MM.1S (cell line): ENCODE data around the gene ERBIN.
A peak's percentile ranks its signal among the peaks of the same experiment; 100 is the strongest.

Source experiments
- DNase-seq: peaks from one replicate; pipeline ENCODE4 v3.0.0-alpha.2; 2015
- H2AFZ ChIP-seq: fragments of 300-600 bp; sonication (generic); 2 replicates; pipeline ENCODE4 v1.6.0; 2016; ENCODE audit warnings: antibody characterized with exemption, low read length
- H3F3A ChIP-seq: fragments of 300-600 bp; sonication (generic); 2 replicates; pipeline ENCODE4 v1.6.1; 2016; ENCODE audit warnings: mild to moderate bottlenecking, antibody characterized with exemption, low read length, moderate library complexity, mixed read lengths; ENCODE audit not compliant: insufficient read depth
- H3K27ac ChIP-seq: fragments of 300-600 bp; sonication (generic); 2 replicates; pipeline ENCODE4 v1.5.1; 2016; ENCODE audit warnings: mild to moderate bottlenecking, low read length
- H3K27me3 ChIP-seq: fragments of 300-600 bp; sonication (generic); replicated peaks from 2 replicates; pipeline ENCODE4 v1.6.0; 2016; ENCODE audit warnings: low read length; ENCODE audit not compliant: insufficient read depth
- H3K36me3 ChIP-seq: fragments of 300-600 bp; sonication (generic); replicated peaks from 2 replicates; pipeline ENCODE4 v1.6.1; 2016; ENCODE audit warnings: mild to moderate bottlenecking, low read length, mixed read lengths; ENCODE audit not compliant: insufficient read depth
- H3K4me1 ChIP-seq: fragments of 300-600 bp; sonication (generic); 2 replicates; pipeline ENCODE4 v1.6.1; 2016; ENCODE audit warnings: low read length, mixed read lengths
- H3K4me2 ChIP-seq: fragments of 300-600 bp; sonication (generic); 2 replicates; pipeline ENCODE4 v1.6.0; 2016; ENCODE audit warnings: low read depth, low read length
- H3K4me3 ChIP-seq: fragments of 300-600 bp; sonication (generic); 2 replicates; pipeline ENCODE4 v1.5.1; 2016; ENCODE audit warnings: low read length, mixed read lengths
- H3K79me2 ChIP-seq: fragments of 300-600 bp; sonication (generic); 2 replicates; pipeline ENCODE4 v1.6.1; 2016; ENCODE audit warnings: mixed run types, low read length, mixed read lengths
- H3K9ac ChIP-seq: fragments of 300-600 bp; sonication (generic); 2 replicates; pipeline ENCODE4 v1.6.1; 2016; ENCODE audit warnings: low read length, mixed read lengths
- H3K9me2 ChIP-seq: fragments of 300-600 bp; sonication (generic); replicated peaks from 2 replicates; pipeline ENCODE4 v1.6.1; 2016; ENCODE audit warnings: mild to moderate bottlenecking, low read length, mixed read lengths; ENCODE audit not compliant: insufficient read depth
- H3K9me3 ChIP-seq: fragments of 300-600 bp; sonication (generic); replicated peaks from 2 replicates; pipeline ENCODE4 v1.6.1; 2016; ENCODE audit warnings: mild to moderate bottlenecking, low read length, mixed read lengths; ENCODE audit not compliant: insufficient read depth
- H4K20me1 ChIP-seq: fragments of 300-600 bp; sonication (generic); 2 replicates; pipeline ENCODE4 v1.6.1; 2016; ENCODE audit warnings: mild to moderate bottlenecking, low read length, moderate library complexity, mixed read lengths; ENCODE audit not compliant: insufficient read depth
- CTCF ChIP-seq: fragments of 300-600 bp; sonication (generic); IDR thresholded peaks from 2 replicates; pipeline ENCODE4 v1.5.1; 2016; ENCODE audit warnings: antibody characterized with exemption, low read length, mixed read lengths
- EZH2 ChIP-seq: fragments of 300-600 bp; sonication (generic); optimal IDR thresholded peaks from 2 replicates; pipeline ENCODE3; 2017; ENCODE audit warnings: low read depth, mild to moderate bottlenecking, antibody characterized with exemption, low read length, mixed read lengths
- EZH2phosphoT487 ChIP-seq: fragments of 300-600 bp; sonication (generic); IDR thresholded peaks from 2 replicates; pipeline ENCODE4 v1.6.1; 2018; ENCODE audit warnings: antibody characterized with exemption, low read length

ERBIN gene

GRCh38 chr5:65961633-65962032, 35.3 kb downstream of the ERBIN start:
- peaks cover 86% of the 10 kb centered on the region for H3K79me2 ChIP-seq
- no peak overlapping the region for H3K4me2 ChIP-seq
- peaks cover 19% of the 10 kb centered on the region for H4K20me1 ChIP-seq
- H3K27me3 ChIP-seq: no peaks in the 10 kb centered on the region
- no peaks in the 10 kb centered on the region for H3K4me1 ChIP-seq
- no peak overlapping the region for H3K4me3 ChIP-seq
- peaks cover 5% of the 10 kb centered on the region; the same call in 1 of the 2 replicates for H3K36me3 ChIP-seq
- TF ChIP-seq EZH2phosphoT487 (no peak), CTCF (no peak), EZH2 (no peak)
- no peak overlapping the region for H3K27ac ChIP-seq
- no peak for DNase-seq
- H3F3A ChIP-seq: no peaks in the 10 kb centered on the region
- no peak overlapping the region for H3K9ac ChIP-seq
- H2AFZ ChIP-seq: no peak overlapping the region
- H3K9me2 ChIP-seq: no peaks in the 10 kb centered on the region
- no peaks in the 10 kb centered on the region for H3K9me3 ChIP-seq

GRCh38 chr5:65967288-65968066, 41.1 kb downstream of the ERBIN start:
- Histone ChIP-seq H3K79me2 (peaks cover 95% of the 10 kb centered on the region), H3K9ac (no peak overlapping the region), H2AFZ (no peak overlapping the region), H4K20me1 (peaks cover 10% of the 10 kb centered on the region), H3F3A (peaks cover 28% of the 10 kb centered on the region), H3K9me3 (no peaks in the 10 kb centered on the region), H3K4me2 (no peak overlapping the region), H3K9me2 (no peaks in the 10 kb centered on the region), H3K4me1 (peaks cover 27% of the 10 kb centered on the region), H3K27me3 (no peaks in the 10 kb centered on the region), H3K36me3 (no peaks in the 10 kb centered on the region), H3K4me3 (no peak overlapping the region), H3K27ac (no peak overlapping the region)
- DNase-seq: no peak
- no peak for TF ChIP-seq EZH2
- no peak for TF ChIP-seq CTCF

GRCh38 chr5:65969539-65970393, 43.4 kb downstream of the ERBIN start:
- TF ChIP-seq EZH2 (no peak), EZH2phosphoT487 (no peak), CTCF (no peak)
- Histone ChIP-seq H3K4me2 (peak overlapping the region; percentile 61), H4K20me1 (no peaks in the 10 kb centered on the region)

More at GRCh38 chr5:65969539-65970393, 43.4 kb downstream of the ERBIN start:
- Histone ChIP-seq H3K36me3 (no peaks in the 10 kb centered on the region), H3K4me1 (peaks cover 27% of the 10 kb centered on the region), H3K4me3 (peak overlapping the region; percentile 47), H3F3A (peaks cover 28% of the 10 kb centered on the region), H3K9ac (peak overlapping the region; percentile 20; the same call in 1 of the 2 replicates), H3K9me3 (no peaks in the 10 kb centered on the region), H3K9me2 (no peaks in the 10 kb centered on the region), H2AFZ (no peak overlapping the region), H3K27ac (peak overlapping the region; percentile 56; the same call in 1 of the 2 replicates), H3K79me2 (peaks cover 95% of the 10 kb centered on the region), H3K27me3 (no peaks in the 10 kb centered on the region)
- peak; percentile 30 for DNase-seq
